Measurements from ENCODE around the gene MGME1.
A peak's percentile ranks its signal among the peaks of the same experiment; 100 is the strongest.

MGME1 gene

GRCh38 chr20:17992847-17993513 lies 24.2 kb downstream of the MGME1 start:
- peak; percentile 57 for DNase-seq (ENCODE audit: low read depth)

GRCh38 chr20:17993546-17993945 lies 24.7 kb downstream of the MGME1 start:
- no peak for DNase-seq (ENCODE audit: low read depth)

- DNase-seq (ENCODE audit: low read depth): peak; percentile 77
Observed at GRCh38 chr20:17995967-17996819, 27.4 kb downstream of the MGME1 start.

GRCh38 chr20:17998446-17998845 lies 29.6 kb downstream of the MGME1 start:
- no peak for DNase-seq (ENCODE audit: low read depth)

GRCh38 chr20:17999566-17999965 lies 30.7 kb downstream of the MGME1 start:
- no peak for DNase-seq (ENCODE audit: low read depth)

- DNase-seq (ENCODE audit: low read depth): peak; percentile 21
Observed at GRCh38 chr20:18001131-18001921, 32.5 kb downstream of the MGME1 start.

GRCh38 chr20:18003897-18004296 lies 35.1 kb downstream of the MGME1 start:
- no peak for DNase-seq (ENCODE audit: low read depth)

- no peak for DNase-seq (ENCODE audit: low read depth)
Observed at GRCh38 chr20:18004384-18005031, 35.7 kb downstream of the MGME1 start.

GRCh38 chr20:18005170-18005989 lies 36.6 kb downstream of the MGME1 start:
- no peak for DNase-seq (ENCODE audit: low read depth)

GRCh38 chr20:18005990-18006364 lies 37.2 kb downstream of the MGME1 start:
- DNase-seq (ENCODE audit: low read depth): no peak

- DNase-seq (ENCODE audit: low read depth): no peak
Observed at GRCh38 chr20:18006684-18007083, 37.9 kb downstream of the MGME1 start.

GRCh38 chr20:18007534-18008292 lies 38.9 kb downstream of the MGME1 start:
- no peak for DNase-seq (ENCODE audit: low read depth)

- no peak for DNase-seq (ENCODE audit: low read depth)
Observed at GRCh38 chr20:18009116-18009515, 40.3 kb downstream of the MGME1 start.

GRCh38 chr20:18011482-18011881 lies 42.7 kb downstream of the MGME1 start:
- no peak for DNase-seq (ENCODE audit: low read depth)

GRCh38 chr20:18011951-18012645 lies 43.3 kb downstream of the MGME1 start:
- DNase-seq (ENCODE audit: low read depth): no peak

- DNase-seq (ENCODE audit: low read depth): no peak
Observed at GRCh38 chr20:18012901-18013300, 44.1 kb downstream of the MGME1 start.

- DNase-seq (ENCODE audit: low read depth): no peak
Observed at GRCh38 chr20:18014411-18014810, 45.6 kb downstream of the MGME1 start.

GRCh38 chr20:18016772-18017171 lies 48.0 kb downstream of the MGME1 start:
- no peak for DNase-seq (ENCODE audit: low read depth)

- DNase-seq (ENCODE audit: low read depth): no peak
Observed at GRCh38 chr20:18018100-18018499, 49.3 kb downstream of the MGME1 start.

- peak; percentile 23 for DNase-seq (ENCODE audit: low read depth)
Observed at GRCh38 chr20:18019068-18019467, 50.2 kb downstream of the MGME1 start.

Data from ELR (cell line).